ENCODE measurements around the gene WDR5.

DNA sequence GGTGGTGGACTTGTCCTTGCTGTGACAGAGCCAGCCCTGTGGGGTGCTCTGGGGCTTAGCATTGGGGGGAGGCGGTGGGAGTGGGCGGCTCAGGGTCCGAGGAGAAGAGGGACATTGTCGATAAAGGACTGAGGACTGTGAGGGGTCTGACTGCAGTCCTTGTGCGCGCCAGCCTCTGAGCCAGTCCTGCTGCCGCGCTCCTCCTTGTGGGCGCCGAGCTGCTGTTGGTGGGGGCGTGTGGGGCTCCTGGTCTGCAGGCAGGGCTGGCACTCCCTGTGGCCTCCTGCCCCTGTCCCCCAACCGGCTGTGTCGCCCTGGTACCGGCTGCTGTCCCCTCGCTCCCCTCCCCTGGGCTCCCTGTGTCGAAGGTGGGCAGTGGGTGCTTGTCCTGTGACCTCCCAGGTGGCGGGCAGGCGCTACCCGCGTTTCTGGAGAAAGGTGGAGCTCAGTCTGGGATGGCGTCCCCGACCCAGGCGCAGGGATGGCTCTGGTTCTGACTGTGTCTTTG, 21.6 kb downstream of the WDR5 start:
- no peak for TF ChIP-seq SP1 (IDR thresholded peaks at IDR 0.05)
- TF ChIP-seq FOXA1 (IDR thresholded peaks at IDR 0.05): no peak

All from HEK293T (cell line).